NCI-H1436 (cell line): Measurements from ENCODE around the gene PHOSPHO2.
"Not testable (repeated sequence)": the region's sequence is repeated elsewhere in the genome, so short reads cannot be mapped to it uniquely, and the experiment has no call there.

ENCODE experiments used
- DNase-seq: peaks from one replicate; lab custom pipeline; 2025; lab: John Stamatoyannopoulos, UW

The PHOSPHO2 gene

GRCh38 chr2:169684135-169684565, 10.1 kb upstream of the PHOSPHO2 start:
- DNase-seq: no peak

- DNase-seq: not testable (repeated sequence)
Measured at GRCh38 chr2:169684712-169685111, 9.6 kb upstream of the PHOSPHO2 start.

GRCh38 chr2:169686825-169687224, 7.4 kb upstream of the PHOSPHO2 start:
- DNase-seq: not testable (repeated sequence)

- not testable (repeated sequence) for DNase-seq
Measured at GRCh38 chr2:169687943-169688342, 6.3 kb upstream of the PHOSPHO2 start.

- no peak for DNase-seq
Measured at GRCh38 chr2:169690958-169691357, 3.3 kb upstream of the PHOSPHO2 start.

GRCh38 chr2:169692718-169693117, 1.6 kb upstream of the PHOSPHO2 start:
- DNase-seq: no peak

GRCh38 chr2:169693360-169693759, 909 bp upstream of the PHOSPHO2 start:
- DNase-seq: no peak

- no peak for DNase-seq
Measured at GRCh38 chr2:169694894-169695260, 608 bp downstream of the PHOSPHO2 start.

GRCh38 chr2:169696381-169696780, 2.1 kb downstream of the PHOSPHO2 start:
- no peak for DNase-seq

GRCh38 chr2:169699173-169699572, 4.9 kb downstream of the PHOSPHO2 start:
- not testable (repeated sequence) for DNase-seq

GRCh38 chr2:169702996-169703395, 8.7 kb downstream of the PHOSPHO2 start:
- DNase-seq: no peak

GRCh38 chr2:169704160-169704708, 10.0 kb downstream of the PHOSPHO2 start:
- DNase-seq: no peak

GRCh38 chr2:169705927-169706326, 11.7 kb downstream of the PHOSPHO2 start:
- no peak for DNase-seq

GRCh38 chr2:169707626-169708025, 13.4 kb downstream of the PHOSPHO2 start:
- no peak for DNase-seq

GRCh38 chr2:169709331-169709730, 15.1 kb downstream of the PHOSPHO2 start:
- no peak for DNase-seq

GRCh38 chr2:169709981-169710380, 15.7 kb downstream of the PHOSPHO2 start:
- no peak for DNase-seq

GRCh38 chr2:169711751-169712509, 17.7 kb downstream of the PHOSPHO2 start:
- no peak for DNase-seq

- no peak for DNase-seq
Measured at GRCh38 chr2:169712791-169713227, 18.5 kb downstream of the PHOSPHO2 start.

GRCh38 chr2:169713331-169713730, 19.1 kb downstream of the PHOSPHO2 start:
- DNase-seq: no peak

GRCh38 chr2:169714699-169715098, 20.4 kb downstream of the PHOSPHO2 start:
- DNase-seq: no peak

- no peak for DNase-seq
Measured at GRCh38 chr2:169715379-169716237, 21.3 kb downstream of the PHOSPHO2 start.

GRCh38 chr2:169716238-169716886, 22.1 kb downstream of the PHOSPHO2 start:
- DNase-seq: no peak
